HUES64 (cell line): ENCODE results near the gene SLC16A2.
"Not testable (repeated sequence)": the region's sequence is repeated elsewhere in the genome, so short reads cannot be mapped to it uniquely, and the experiment has no call there.

Experiments
- H3K27ac ChIP-seq: 2 replicates; pipeline ENCODE4 v1.7.0; 2013; ENCODE audit warnings: low read depth, low read length, inconsistent platforms
- H3K27me3 ChIP-seq: 2 replicates; pipeline ENCODE4 v1.6.1; 2013; ENCODE audit warnings: mild to moderate bottlenecking, low read length; ENCODE audit not compliant: insufficient read depth
- H3K36me3 ChIP-seq: 2 replicates; pipeline ENCODE4 v1.6.1; 2013; ENCODE audit warnings: mild to moderate bottlenecking, low read length; ENCODE audit not compliant: insufficient read depth
- H3K4me1 ChIP-seq: 2 replicates; pipeline ENCODE4 v1.6.1; 2013; ENCODE audit warnings: mild to moderate bottlenecking, low read length, moderate library complexity; ENCODE audit not compliant: insufficient read depth
- H3K4me3 ChIP-seq: 2 replicates; pipeline ENCODE4 v1.5.1; 2013; ENCODE audit warnings: mild to moderate bottlenecking, low read length, moderate library complexity
- H3K9ac ChIP-seq: 2 replicates; pipeline ENCODE4 v1.6.1; 2013; ENCODE audit warnings: mild to moderate bottlenecking, low read depth, low read length
- H3K9me3 ChIP-seq: 2 replicates; pipeline ENCODE4 v1.6.1; 2013; ENCODE audit warnings: low read depth, low read length; ENCODE audit not compliant: insufficient read depth
- WGBS: fragments of 150-250, 120-280 bp; methylation state at CpG from one replicate; pipeline ENCODE4 v1.1.7; 2013; ENCODE audit warnings: missing lambda C conversion rate; 5-methylcytosine and 5-hydroxymethylcytosine counted together

SLC16A2 gene

DNA sequence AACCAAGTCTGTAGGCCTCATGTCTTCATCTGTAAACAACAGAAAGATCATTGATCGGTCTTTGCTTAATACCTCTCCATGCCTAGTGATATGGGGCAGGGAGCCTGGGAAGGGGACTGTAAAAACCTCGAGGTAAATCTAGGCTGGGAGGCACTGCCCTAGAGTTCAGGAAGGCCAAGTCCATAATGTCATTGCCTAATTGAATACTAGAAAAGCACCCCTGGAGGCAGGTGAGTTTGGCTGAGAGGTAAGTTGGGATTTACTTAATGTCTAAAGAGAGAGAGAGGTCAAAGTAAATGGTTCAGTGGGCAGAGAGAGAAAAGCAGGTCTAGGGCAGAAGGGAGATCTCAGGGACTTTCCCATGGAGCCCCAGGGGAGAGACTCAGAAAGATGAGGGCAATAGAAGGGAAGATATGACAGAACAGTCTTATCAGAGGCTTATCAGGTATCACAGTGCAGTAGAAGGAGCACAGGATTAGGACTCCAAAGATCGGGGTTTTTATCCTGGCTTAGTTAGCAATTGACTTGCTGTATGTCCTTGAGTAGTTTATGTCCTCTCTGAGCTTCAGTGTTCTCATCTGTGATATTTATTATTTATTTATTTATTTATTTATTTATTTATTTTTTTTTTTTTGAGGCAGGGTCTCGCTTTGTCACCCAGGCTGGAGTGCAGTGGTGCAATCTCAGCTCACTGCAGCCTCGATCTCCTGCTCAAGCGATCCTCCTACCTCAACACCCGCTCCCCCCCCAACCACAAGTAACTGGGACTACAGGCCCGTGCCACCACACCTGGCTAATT lies 85.2 kb downstream of the SLC16A2 start:
- no peak overlapping the region for H3K27ac ChIP-seq
- H3K36me3 ChIP-seq, result no peaks in the 10 kb centered on the region
- no peak overlapping the region for H3K9ac ChIP-seq
- no peaks in the 10 kb centered on the region for H3K27me3 ChIP-seq
- no peak overlapping the region for H3K4me3 ChIP-seq
- H3K9me3 ChIP-seq, result no peaks in the 10 kb centered on the region
- H3K4me1 ChIP-seq, result no peaks in the 10 kb centered on the region
- WGBS, result 97% methylated on average over 8 of the region's 8 CpGs

DNA sequence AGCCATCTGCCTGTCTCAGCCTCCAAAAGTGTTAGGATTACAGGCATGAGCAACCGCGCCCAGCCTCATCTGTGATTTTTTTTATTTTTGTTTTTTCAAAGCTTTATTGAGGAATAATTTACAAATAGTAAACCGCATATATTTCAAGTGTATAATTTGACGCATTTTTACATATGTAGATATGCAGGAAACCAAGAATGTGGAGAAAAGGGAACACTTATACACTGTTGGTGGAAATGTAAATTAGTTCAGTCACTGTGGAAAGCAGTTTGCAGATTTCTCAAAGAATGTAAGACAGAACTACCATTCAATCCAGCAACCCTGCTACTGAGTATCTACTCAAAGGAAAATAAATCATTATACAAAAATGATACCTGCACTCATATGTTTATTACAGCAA lies 85.9 kb downstream of the SLC16A2 start:
- Histone ChIP-seq H3K9me3 (no peaks in the 10 kb centered on the region), H3K9ac (no peak overlapping the region), H3K4me1 (no peaks in the 10 kb centered on the region), H3K27me3 (no peaks in the 10 kb centered on the region), H3K27ac (no peak overlapping the region), H3K36me3 (no peaks in the 10 kb centered on the region), H3K4me3 (no peak overlapping the region)
- 94% methylated on average over 3 of the region's 4 CpGs for WGBS

DNA sequence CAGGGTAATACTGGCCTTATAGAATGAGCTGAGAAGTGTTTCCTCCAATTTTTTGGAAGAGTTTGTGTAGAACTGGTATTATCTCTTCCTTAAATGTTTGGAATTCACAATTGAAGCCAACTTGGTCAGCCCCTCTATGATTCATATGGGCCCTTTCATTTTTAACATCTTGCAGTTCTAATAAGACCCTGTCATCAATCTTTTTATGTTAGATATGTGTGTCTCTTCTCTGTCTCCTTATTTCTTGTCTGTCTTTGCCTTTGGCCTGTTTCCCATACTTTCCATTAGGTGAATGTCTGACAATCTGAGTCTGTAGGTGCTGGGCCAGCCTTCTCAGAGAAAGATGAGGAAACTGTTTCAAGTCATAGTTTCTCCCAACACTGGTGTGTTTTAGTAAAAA lies 88.7 kb downstream of the SLC16A2 start:
- Histone ChIP-seq H3K9ac (no peak overlapping the region), H3K4me1 (peaks cover 12% of the 10 kb centered on the region), H3K4me3 (no peak overlapping the region), H3K36me3 (no peaks in the 10 kb centered on the region), H3K27ac (no peak overlapping the region), H3K27me3 (no peaks in the 10 kb centered on the region), H3K9me3 (no peaks in the 10 kb centered on the region)

DNA sequence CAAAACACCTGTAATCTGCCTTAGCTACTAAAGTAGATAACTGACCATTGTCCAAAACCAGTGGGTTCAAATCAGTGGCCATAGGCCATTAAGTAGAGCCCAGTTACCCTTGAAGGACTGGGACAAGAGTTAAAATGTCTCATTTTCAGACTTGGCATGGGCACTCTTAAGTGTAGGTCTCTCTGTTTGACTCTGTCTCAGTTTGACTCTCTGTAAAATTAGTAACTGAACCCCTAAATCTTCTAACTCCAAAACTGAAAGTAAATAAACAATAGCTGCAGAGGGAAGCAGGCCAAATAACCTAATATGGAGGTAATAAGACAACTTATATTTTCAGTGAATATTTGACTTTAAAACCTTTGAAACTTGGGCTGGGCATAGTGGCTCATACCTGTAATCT lies 89.1 kb downstream of the SLC16A2 start:
- Histone ChIP-seq H3K9me3 (no peaks in the 10 kb centered on the region), H3K27ac (no peak overlapping the region), H3K9ac (no peak overlapping the region), H3K27me3 (no peaks in the 10 kb centered on the region), H3K36me3 (no peaks in the 10 kb centered on the region), H3K4me1 (peaks cover 12% of the 10 kb centered on the region), H3K4me3 (no peak overlapping the region)

DNA sequence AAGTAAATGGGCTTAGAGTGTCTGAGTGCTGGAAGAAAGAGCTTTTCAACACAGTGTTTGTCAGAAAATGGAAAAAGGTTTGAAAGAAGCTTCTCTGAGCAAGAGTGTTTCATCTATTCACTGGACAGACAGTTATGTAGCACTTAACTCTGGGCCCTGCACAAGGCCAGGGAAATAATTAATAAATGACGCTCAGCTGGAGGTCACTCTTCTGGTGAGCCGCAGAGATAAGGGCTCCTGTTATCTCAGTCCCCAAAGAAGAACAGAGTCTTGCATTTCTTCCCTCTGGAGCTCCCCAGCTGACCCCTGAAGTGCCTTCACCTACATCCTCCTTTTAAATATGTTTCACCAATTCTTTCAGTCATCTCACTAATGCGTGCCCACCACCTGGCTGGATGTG lies 90.4 kb downstream of the SLC16A2 start:
- Histone ChIP-seq H3K4me3 (no peak overlapping the region), H3K36me3 (no peaks in the 10 kb centered on the region), H3K9me3 (no peaks in the 10 kb centered on the region), H3K4me1 (peaks cover 12% of the 10 kb centered on the region), H3K27ac (no peak overlapping the region), H3K9ac (no peak overlapping the region), H3K27me3 (no peaks in the 10 kb centered on the region)
- WGBS, result 87% methylated on average over 3 of the region's 3 CpGs

DNA sequence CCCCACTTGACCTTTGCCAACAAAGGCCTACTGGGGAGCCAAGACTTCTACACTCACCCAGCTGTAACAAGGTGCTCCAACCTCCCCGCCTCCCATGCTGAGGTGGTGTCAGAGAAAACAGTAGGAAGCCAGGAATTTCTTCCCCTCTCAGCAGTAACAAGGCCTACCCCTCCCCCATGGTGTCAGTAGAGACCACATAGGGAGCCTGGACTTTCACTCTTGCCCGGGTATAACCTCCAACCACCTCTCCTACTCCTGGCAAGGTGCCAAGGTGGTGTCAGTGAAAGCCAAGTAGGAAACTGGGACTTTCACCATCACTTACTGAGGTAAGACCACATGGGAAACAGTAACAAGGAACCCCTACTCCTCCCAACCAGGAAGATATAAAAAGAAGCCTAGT lies 93.1 kb downstream of the SLC16A2 start:
- Histone ChIP-seq H3K9me3 (no peaks in the 10 kb centered on the region), H3K27ac (no peak overlapping the region), H3K36me3 (no peaks in the 10 kb centered on the region), H3K4me1 (peaks cover 12% of the 10 kb centered on the region), H3K9ac (no peak overlapping the region), H3K27me3 (no peaks in the 10 kb centered on the region), H3K4me3 (no peak overlapping the region)
- WGBS, result 15% methylated on average over 2 of the region's 2 CpGs

DNA sequence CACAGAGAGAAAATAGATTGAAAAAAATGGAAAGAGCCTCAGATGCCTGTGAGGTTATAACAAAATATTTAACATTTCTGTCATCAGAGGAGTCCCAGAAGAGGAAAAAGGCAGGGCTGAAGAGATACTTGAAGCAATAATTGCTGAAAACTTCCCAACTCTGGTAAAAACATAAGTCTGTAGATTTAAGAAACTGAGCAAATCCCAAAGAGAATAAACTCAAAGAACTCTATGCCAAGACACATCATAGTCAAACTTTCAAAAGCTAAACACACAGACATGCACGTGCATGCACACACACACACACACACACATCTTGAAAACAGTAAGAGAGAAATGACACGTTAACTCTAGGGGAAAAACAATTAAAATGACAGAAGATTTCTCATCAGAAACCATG lies 94.1 kb downstream of the SLC16A2 start:
- WGBS, result 100% methylated on average over 1 of the region's 2 CpGs
- no peak overlapping the region for H3K4me3 ChIP-seq
- no peaks in the 10 kb centered on the region for H3K9me3 ChIP-seq
- H3K4me1 ChIP-seq, result peaks cover 12% of the 10 kb centered on the region
- H3K9ac ChIP-seq, result no peak overlapping the region
- H3K27me3 ChIP-seq, result no peaks in the 10 kb centered on the region
- no peak overlapping the region for H3K27ac ChIP-seq
- no peaks in the 10 kb centered on the region for H3K36me3 ChIP-seq

DNA sequence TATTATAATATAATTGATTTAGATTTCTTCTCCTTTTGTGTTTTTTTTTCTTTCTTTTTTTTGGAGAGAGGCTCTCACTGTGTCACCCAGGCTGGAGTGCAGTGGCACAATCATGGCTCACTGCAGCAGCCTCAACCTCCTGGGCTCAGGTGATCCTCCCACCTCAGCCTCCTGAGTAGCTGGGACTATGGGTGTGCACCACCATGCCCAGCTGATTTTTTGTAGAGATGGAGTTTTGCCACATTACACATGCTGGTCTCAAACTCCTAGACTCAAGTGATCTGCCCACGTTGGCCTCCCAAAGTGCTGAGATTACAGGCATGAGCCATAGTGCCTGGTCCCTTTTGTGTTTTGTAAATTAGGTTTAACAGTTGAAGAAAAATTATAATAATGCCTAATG lies 94.7 kb downstream of the SLC16A2 start:
- WGBS, result 93% methylated on average over 1 of the region's 1 CpG
- H3K27me3 ChIP-seq, H3K9ac ChIP-seq, H3K4me3 ChIP-seq, H3K9me3 ChIP-seq, H3K27ac ChIP-seq, H3K36me3 ChIP-seq: not testable (repeated sequence)
- H3K4me1 ChIP-seq, result peaks cover 12% of the 10 kb centered on the region

DNA sequence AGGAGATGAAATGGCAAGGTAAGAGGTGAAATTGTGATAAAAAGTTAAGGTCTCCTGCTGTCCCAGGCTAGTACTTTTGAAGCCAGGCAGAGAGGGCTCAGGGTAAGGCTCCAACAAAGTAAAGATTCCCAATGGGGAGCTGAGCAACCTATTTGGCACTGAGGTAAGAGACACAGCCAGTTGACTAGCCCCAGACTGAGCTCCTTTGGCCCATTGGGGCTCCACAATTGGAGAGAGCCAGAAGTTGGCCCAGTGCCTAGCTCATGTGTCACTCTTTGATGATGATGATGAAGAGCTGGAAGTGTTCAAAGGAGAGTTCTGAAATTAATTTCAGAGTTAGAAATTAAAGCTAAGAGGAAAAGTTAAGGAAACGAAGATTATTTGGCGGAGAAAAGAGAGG lies 98.6 kb downstream of the SLC16A2 start:
- Histone ChIP-seq H3K27ac (no peak overlapping the region), H3K9me3 (no peaks in the 10 kb centered on the region), H3K4me3 (no peak overlapping the region), H3K36me3 (no peaks in the 10 kb centered on the region), H3K9ac (no peak overlapping the region), H3K27me3 (no peaks in the 10 kb centered on the region), H3K4me1 (no peaks in the 10 kb centered on the region)
- 94% methylated on average over 2 of the region's 2 CpGs for WGBS

DNA sequence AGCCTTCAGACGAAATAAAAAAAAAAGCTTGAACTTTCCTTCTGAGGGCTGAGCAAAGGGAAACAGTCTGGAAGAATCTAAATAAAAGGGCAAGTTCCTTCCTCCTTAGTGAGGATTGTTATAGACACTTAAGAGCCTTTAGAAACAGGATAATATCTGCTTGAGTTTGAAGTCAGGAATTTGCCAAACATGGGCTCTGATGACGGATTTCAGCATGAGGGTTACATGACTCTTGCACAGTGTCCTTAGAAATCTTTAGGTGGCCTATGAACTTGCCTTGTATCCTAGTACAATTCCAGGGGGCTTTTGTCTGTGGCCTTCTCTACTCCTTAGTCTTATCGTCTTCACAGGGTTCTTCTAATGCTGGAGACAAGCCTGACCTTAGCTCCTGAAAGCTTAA lies 99.0 kb downstream of the SLC16A2 start:
- H3K27ac ChIP-seq, result no peak overlapping the region
- 96% methylated on average over 3 of the region's 3 CpGs for WGBS
- no peaks in the 10 kb centered on the region for H3K4me1 ChIP-seq
- H3K9me3 ChIP-seq, result no peaks in the 10 kb centered on the region
- no peak overlapping the region for H3K4me3 ChIP-seq
- H3K36me3 ChIP-seq, result no peaks in the 10 kb centered on the region
- no peaks in the 10 kb centered on the region for H3K27me3 ChIP-seq
- H3K9ac ChIP-seq, result no peak overlapping the region

DNA sequence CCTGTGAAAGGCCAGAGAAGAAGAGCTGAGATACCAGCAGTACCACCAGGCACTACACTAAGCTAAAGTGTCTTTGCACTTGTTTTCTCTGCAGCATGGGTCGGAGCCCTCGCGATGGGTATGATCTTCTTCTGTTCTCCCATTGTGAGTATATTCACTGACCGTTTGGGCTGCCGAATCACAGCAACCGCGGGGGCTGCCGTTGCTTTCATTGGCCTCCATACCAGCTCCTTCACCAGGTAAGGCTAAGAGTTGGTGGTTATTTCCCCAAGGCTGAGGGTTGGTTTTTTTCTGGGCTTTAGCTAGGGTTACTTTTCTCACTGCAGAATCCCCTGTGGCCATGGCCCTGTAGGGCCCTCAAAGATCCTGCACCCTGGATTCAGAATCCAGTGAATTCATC lies 99.6 kb downstream of the SLC16A2 start:
- 95% methylated on average over 7 of the region's 8 CpGs for WGBS
- Histone ChIP-seq H3K9me3 (no peaks in the 10 kb centered on the region), H3K36me3 (no peaks in the 10 kb centered on the region), H3K27ac (no peak overlapping the region), H3K4me3 (no peak overlapping the region), H3K27me3 (no peaks in the 10 kb centered on the region), H3K4me1 (no peaks in the 10 kb centered on the region), H3K9ac (no peak overlapping the region)
